Liver (tissue), 9 donors: ENCODE data around the gene TMA7B. TPM values are rescaled to one million over a fixed set of nuclear protein-coding genes. Genes with fewer than 3 reads are reported as not detected.

ENCODE experiments used
- DNase-seq: peaks from one replicate; pipeline ENCODE4 v3.0.0-alpha.2; 2017; ENCODE audit warnings: low spot score
- H3K27ac ChIP-seq, 2 donors: one replicate each; pipeline ENCODE4 v1.7.0; 2013; ENCODE audit warnings: inconsistent platforms in 2 of 2, low read length in 2 of 2, control low read depth in 1 of 2, low read depth in 1 of 2, mild to moderate bottlenecking in 1 of 2
- H3K27me3 ChIP-seq, 4 donors: one replicate each; pipeline versions ENCODE4 v1.6.1 to v1.7.0; 2013; ENCODE audit warnings: low read length in 3 of 4, inconsistent platforms in 1 of 4, mild to moderate bottlenecking in 1 of 4, moderate library complexity in 1 of 4; ENCODE audit not compliant: control insufficient read depth in 4 of 4, insufficient read depth in 4 of 4
- H3K36me3 ChIP-seq, 4 donors: one replicate each; pipeline versions ENCODE4 v1.6.1 to v1.7.0; 2013; ENCODE audit warnings: low read length in 3 of 4, mild to moderate bottlenecking in 3 of 4, low read depth in 1 of 4, moderate library complexity in 1 of 4; ENCODE audit not compliant: control insufficient read depth in 4 of 4, insufficient read depth in 3 of 4
- H3K4me1 ChIP-seq, 4 donors: one replicate each; pipeline versions ENCODE4 v1.6.1 to v1.7.0; 2013; ENCODE audit warnings: low read length in 3 of 4, mild to moderate bottlenecking in 3 of 4, moderate library complexity in 1 of 4; ENCODE audit not compliant: control insufficient read depth in 4 of 4, insufficient read depth in 4 of 4
- H3K4me3 ChIP-seq, 3 donors: one replicate each; pipeline versions ENCODE4 v1.6.1 to v1.7.0; 2013; ENCODE audit warnings: low read length in 3 of 3, control low read depth in 1 of 3, low read depth in 1 of 3, mild to moderate bottlenecking in 1 of 3
- H3K9ac ChIP-seq, 2 donors: one replicate each; pipeline ENCODE4 v1.7.0; 2013; ENCODE audit warnings: low read length in 2 of 2, mild to moderate bottlenecking in 2 of 2, moderate library complexity in 2 of 2, control low read depth in 1 of 2, low read depth in 1 of 2
- H3K9me3 ChIP-seq, 4 donors: one replicate each; pipeline versions ENCODE4 v1.6.1 to v1.7.0; 2013; ENCODE audit warnings: low read length in 3 of 4; ENCODE audit not compliant: control insufficient read depth in 4 of 4
- ATF3 ChIP-seq: IDR thresholded peaks from 2 replicates; pipeline ENCODE4 v1.6.1; 2016; ENCODE audit warnings: antibody characterized with exemption
- CTCF ChIP-seq: fragments of 150-350 bp; IDR thresholded peaks from 2 replicates; pipeline ENCODE4 v1.5.1; 2017; ENCODE audit warnings: improper control_type of control experiment, low read depth, low read length; ENCODE audit not compliant: missing input control
- EGR1 ChIP-seq, 2 donors: IDR thresholded peaks; 2 replicates each; pipeline ENCODE4 v1.6.1; 2016 to 2018; ENCODE audit warnings: antibody characterized with exemption in 2 of 2, low read depth in 2 of 2
- FOXA1 ChIP-seq: IDR thresholded peaks from 2 replicates; pipeline ENCODE4 v1.6.1; 2016; ENCODE audit warnings: antibody characterized with exemption
- FOXA2 ChIP-seq: IDR thresholded peaks from 2 replicates; pipeline ENCODE4 v1.6.1; 2016; ENCODE audit warnings: antibody characterized with exemption
- GABPA ChIP-seq, 2 donors: IDR thresholded peaks in 1 of 2; conservative IDR thresholded peaks in 1 of 2; 2 replicates each; pipeline ENCODE4 v1.6.1; 2016; ENCODE audit warnings: antibody characterized with exemption in 2 of 2, mild to moderate bottlenecking in 1 of 2, moderate library complexity in 1 of 2
- HNF4A ChIP-seq, 2 donors: conservative IDR thresholded peaks; 2 replicates each; pipeline ENCODE4 v1.6.1; 2016; ENCODE audit warnings: antibody characterized with exemption in 2 of 2, mild to moderate bottlenecking in 2 of 2
- HNF4G ChIP-seq: IDR thresholded peaks from 2 replicates; pipeline ENCODE4 v1.6.1; 2016; ENCODE audit warnings: antibody characterized with exemption
- JUND ChIP-seq, 2 donors: IDR thresholded peaks; 2 replicates each; pipeline ENCODE4 v1.6.1; 2016; ENCODE audit warnings: antibody characterized with exemption in 2 of 2
- MAX ChIP-seq: IDR thresholded peaks from 2 replicates; pipeline ENCODE4 v1.6.1; 2016; ENCODE audit warnings: antibody characterized with exemption
- NR2F2 ChIP-seq: IDR thresholded peaks from 2 replicates; pipeline ENCODE4 v1.6.1; 2016; ENCODE audit warnings: antibody characterized with exemption
- RAD21 ChIP-seq, 2 donors: IDR thresholded peaks; 2 replicates each; pipeline ENCODE4 v1.6.1; 2016; ENCODE audit warnings: antibody characterized with exemption in 2 of 2, mild to moderate bottlenecking in 2 of 2
- REST ChIP-seq: IDR thresholded peaks from 2 replicates; pipeline ENCODE4 v1.6.1; 2016; ENCODE audit warnings: antibody characterized with exemption, mild to moderate bottlenecking
- RXRA ChIP-seq, 2 donors: IDR thresholded peaks; 2 replicates each; pipeline ENCODE4 v1.6.1; 2017 to 2018; ENCODE audit warnings: antibody characterized with exemption in 2 of 2, mild to moderate bottlenecking in 1 of 2
- TAF1 ChIP-seq: conservative IDR thresholded peaks from 2 replicates; pipeline ENCODE4 v1.6.1; 2016; ENCODE audit warnings: antibody characterized with exemption, mild to moderate bottlenecking
- YY1 ChIP-seq: IDR thresholded peaks from 2 replicates; pipeline ENCODE4 v1.6.1; 2016; ENCODE audit warnings: antibody characterized with exemption, mild to moderate bottlenecking
- ZBTB33 ChIP-seq: IDR thresholded peaks from 2 replicates; pipeline ENCODE4 v1.6.1; 2016; ENCODE audit warnings: antibody characterized with exemption
- WGBS: extraction: QIAGEN DNeasy Blood & Tissue Kit; methylation state at CpG from one replicate; pipeline ENCODE4 v1.1.7; 2013; 5-methylcytosine and 5-hydroxymethylcytosine counted together
- polyA plus RNA-seq, 2 donors: library from polyadenylated mRNA; stranded (reverse) in 1 of 2; unstranded in 1 of 2; fragments of 200-250 nt in 1 of 2; fragments of >200 nt in 1 of 2; fragmentation: Nextera tagmentation in 1 of 2; extraction: Ambion mirVana in 1 of 2; gene quantifications; one replicate each; pipeline versions ENCODE4 v1.2.1 to v1.2.3, GENCODE V29; 2013 to 2015
- total RNA-seq, 2 donors: library from RNA; depleted of rRNA; stranded (reverse); fragments of >200 nt; gene quantifications; one replicate each; pipeline ENCODE4 v1.2.3, GENCODE V29; 2014
- donor health status: healthy.
- donor health status: healthy.
- donor health status: healthy.
- donor health status: healthy.
- donor health status: healthy.

Gene TMA7B
- total and polyA plus RNA-seq, 4 donors, result 0.25 to 2.1 TPM; not detected in 2

GRCh38 chr22:39980596-39980995, 20.4 kb downstream of the TMA7B start:
- Histone ChIP-seq H3K27me3 (no peaks in the 10 kb centered on the region), H3K4me3 (no peak overlapping the region), H3K4me1 (no peaks in the 10 kb centered on the region), H3K9me3 (no peaks in the 10 kb centered on the region), H3K27ac (no peak overlapping the region), H3K36me3 (no peaks in the 10 kb centered on the region), H3K9ac (no peak overlapping the region)
- TF ChIP-seq MAX (no peak), JUND (IDR thresholded peaks at IDR 0.05) (no peak), YY1 (no peak), RAD21 (IDR thresholded peaks at IDR 0.05) (no peak), GABPA (IDR thresholded peaks at IDR 0.05 in 1 of 2, conservative IDR thresholded peaks at IDR 0.05 in 1 of 2) (no peak), HNF4G (no peak), FOXA1 (no peak), EGR1 (IDR thresholded peaks at IDR 0.05; ENCODE audit: low read depth in 2 of 2) (no peak), FOXA2 (no peak), REST (no peak), ATF3 (no peak), NR2F2 (no peak), TAF1 (no peak), CTCF (no peak)
- DNase-seq, result no peak
- 87% methylated on average over 6 of the region's 6 CpGs for whole genome bisulfite sequencing

GRCh38 chr22:39983346-39983745, 23.1 kb downstream of the TMA7B start:
- H3K36me3 ChIP-seq, result no peaks in the 10 kb centered on the region
- no peak for DNase-seq
- H3K4me1 ChIP-seq, result no peaks in the 10 kb centered on the region
- H3K9me3 ChIP-seq, result no peaks in the 10 kb centered on the region
- no peak overlapping the region for H3K9ac ChIP-seq
- H3K27ac ChIP-seq, result no peak overlapping the region
- no peaks in the 10 kb centered on the region for H3K27me3 ChIP-seq
- no peak overlapping the region for H3K4me3 ChIP-seq
- no peak for TF ChIP-seq MAX
- no peak for TF ChIP-seq FOXA1
- TF ChIP-seq ZBTB33, result no peak
- no peak for TF ChIP-seq RXRA (IDR thresholded peaks at IDR 0.05)
- no peak for TF ChIP-seq HNF4A (conservative IDR thresholded peaks at IDR 0.05)
- TF ChIP-seq NR2F2, result no peak
- no peak for TF ChIP-seq HNF4G
- 95% methylated on average over 4 of the region's 4 CpGs for WGBS
